ENCODE results near the gene SARDH. TPM values are rescaled to one million over a fixed set of nuclear protein-coding genes. Genes with fewer than 3 reads are reported as not detected.

SARDH gene
- total RNA-seq, 4 donors from 2014 or later = 0.32 to 0.98 (median 0.44) TPM; not detected in 1

DNA sequence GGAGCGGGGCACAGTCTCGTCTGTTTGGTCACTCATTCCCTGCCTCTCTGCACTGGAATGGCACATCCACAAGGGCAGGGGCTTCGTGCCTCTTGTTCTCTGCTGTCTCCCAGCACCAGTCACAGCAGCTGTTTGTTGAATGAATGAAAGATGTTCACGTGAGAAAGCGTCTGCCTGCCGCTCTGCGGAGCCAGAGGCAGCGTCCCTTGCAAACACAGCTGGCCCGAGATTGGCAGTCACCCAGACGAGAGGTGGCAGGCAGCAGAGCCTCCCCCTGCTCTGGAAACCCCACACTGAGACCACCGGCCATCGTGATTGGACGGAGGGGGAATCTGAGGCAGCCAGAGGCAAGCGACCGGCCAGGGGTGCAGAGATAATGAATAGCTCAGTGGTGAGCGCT lies 123.0 kb downstream of the SARDH start:
- H3K4me1 ChIP-seq = no peaks in the 10 kb centered on the region
- H3K36me3 ChIP-seq = no peaks in the 10 kb centered on the region
- H3K4me3 ChIP-seq = no peak overlapping the region
- 61% methylated on average over 6 of the region's 16 CpGs for WGBS
- no peak for DNase-seq (ENCODE audit: low spot score in 2 of 2)
- no peak overlapping the region for H3K27ac ChIP-seq
- no peaks in the 10 kb centered on the region for H3K9me3 ChIP-seq
- no peak for TF ChIP-seq EP300 (IDR thresholded peaks at IDR 0.05)
- no peak for TF ChIP-seq POLR2A (IDR thresholded peaks at IDR 0.05)
- TF ChIP-seq, protein P1, sequence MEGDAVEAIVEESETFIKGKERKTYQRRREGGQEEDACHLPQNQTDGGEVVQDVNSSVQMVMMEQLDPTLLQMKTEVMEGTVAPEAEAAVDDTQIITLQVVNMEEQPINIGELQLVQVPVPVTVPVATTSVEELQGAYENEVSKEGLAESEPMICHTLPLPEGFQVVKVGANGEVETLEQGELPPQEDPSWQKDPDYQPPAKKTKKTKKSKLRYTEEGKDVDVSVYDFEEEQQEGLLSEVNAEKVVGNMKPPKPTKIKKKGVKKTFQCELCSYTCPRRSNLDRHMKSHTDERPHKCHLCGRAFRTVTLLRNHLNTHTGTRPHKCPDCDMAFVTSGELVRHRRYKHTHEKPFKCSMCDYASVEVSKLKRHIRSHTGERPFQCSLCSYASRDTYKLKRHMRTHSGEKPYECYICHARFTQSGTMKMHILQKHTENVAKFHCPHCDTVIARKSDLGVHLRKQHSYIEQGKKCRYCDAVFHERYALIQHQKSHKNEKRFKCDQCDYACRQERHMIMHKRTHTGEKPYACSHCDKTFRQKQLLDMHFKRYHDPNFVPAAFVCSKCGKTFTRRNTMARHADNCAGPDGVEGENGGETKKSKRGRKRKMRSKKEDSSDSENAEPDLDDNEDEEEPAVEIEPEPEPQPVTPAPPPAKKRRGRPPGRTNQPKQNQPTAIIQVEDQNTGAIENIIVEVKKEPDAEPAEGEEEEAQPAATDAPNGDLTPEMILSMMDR (IDR thresholded peaks at IDR 0.05) = no peak
- TF ChIP-seq POLR2AphosphoS5 (IDR thresholded peaks at IDR 0.05) = no peak
- peaks cover 90% of the 10 kb centered on the region for H3K27me3 ChIP-seq

DNA sequence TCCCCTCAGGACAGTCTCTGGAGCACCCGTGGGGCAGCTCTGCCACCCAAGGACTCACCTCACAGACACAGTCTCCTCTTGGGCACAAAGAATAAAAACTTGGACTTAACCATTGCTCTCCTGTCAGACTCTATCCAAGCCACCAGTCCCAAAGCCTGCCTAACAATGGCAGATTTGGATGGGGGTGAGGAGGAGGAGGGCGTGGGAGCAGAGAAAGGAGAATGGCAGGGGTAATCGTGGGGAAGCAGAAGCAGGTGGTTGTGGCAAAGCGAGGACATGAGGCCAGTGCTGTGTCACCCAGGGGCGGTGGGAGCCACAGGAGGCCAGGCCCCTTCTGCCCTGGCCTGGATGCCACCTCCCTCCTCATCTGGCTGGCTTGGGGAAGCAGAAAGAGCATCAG lies 123.5 kb downstream of the SARDH start:
- DNase-seq (ENCODE audit: low spot score in 2 of 2) = no peak
- no peaks in the 10 kb centered on the region for H3K36me3 ChIP-seq
- WGBS = 64% methylated on average over 5 of the region's 5 CpGs
- H3K9me3 ChIP-seq = no peaks in the 10 kb centered on the region
- peaks cover under 1% of the 10 kb centered on the region for H3K4me1 ChIP-seq
- TF ChIP-seq POLR2A (IDR thresholded peaks at IDR 0.05) (no peak), POLR2AphosphoS5 (IDR thresholded peaks at IDR 0.05) (no peak), EP300 (IDR thresholded peaks at IDR 0.05) (no peak)
- TF ChIP-seq, protein P1 (IDR thresholded peaks at IDR 0.05) = no peak
- peaks cover 95% of the 10 kb centered on the region for H3K27me3 ChIP-seq
- no peak overlapping the region for H3K27ac ChIP-seq
- no peak overlapping the region for H3K4me3 ChIP-seq

DNA sequence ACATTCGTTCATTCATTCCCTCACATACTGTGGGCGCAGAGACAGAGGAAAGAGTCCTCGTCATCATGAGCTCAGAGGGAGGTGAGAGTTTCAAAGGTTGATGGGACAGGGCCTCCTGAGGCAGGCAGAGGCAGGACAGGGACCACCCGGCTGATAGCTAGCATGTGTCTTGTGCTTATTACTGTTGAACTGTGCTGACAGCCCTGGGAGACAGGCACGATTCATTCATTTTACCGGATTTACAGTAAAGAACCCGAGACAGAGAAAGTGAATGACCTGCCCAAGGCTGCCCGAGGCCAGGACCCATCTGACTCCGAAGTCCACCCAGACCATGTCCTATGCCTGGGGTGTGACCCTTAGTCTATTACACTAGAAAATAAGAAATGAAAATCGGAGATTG lies 124.1 kb downstream of the SARDH start:
- no peaks in the 10 kb centered on the region for H3K36me3 ChIP-seq
- H3K27ac ChIP-seq = no peak overlapping the region
- DNase-seq (ENCODE audit: low spot score in 2 of 2) = no peak
- H3K9me3 ChIP-seq = no peaks in the 10 kb centered on the region
- peaks cover 96% of the 10 kb centered on the region for H3K27me3 ChIP-seq
- WGBS = 62% methylated on average over 10 of the region's 10 CpGs
- no peak overlapping the region for H3K4me3 ChIP-seq
- TF ChIP-seq EP300 (IDR thresholded peaks at IDR 0.05) = no peak
- no peak for TF ChIP-seq POLR2A (IDR thresholded peaks at IDR 0.05)
- no peak for TF ChIP-seq POLR2AphosphoS5 (IDR thresholded peaks at IDR 0.05)
- TF ChIP-seq, protein P1 (IDR thresholded peaks at IDR 0.05) = no peak
- H3K4me1 ChIP-seq = peaks cover 5% of the 10 kb centered on the region

Other genes with a start within 250 kb of the SARDH start
- gene MYMK, start 213.4 kb downstream of the SARDH start, total RNA-seq = not detected
- gene ADAMTSL2, start 203.6 kb downstream of the SARDH start, total RNA-seq = under 1 TPM; 0.16 to 0.85 (median 0.46) TPM
- gene FAM163B, start 129.0 kb downstream of the SARDH start, total RNA-seq = not detected
- gene DBH, start 102.0 kb downstream of the SARDH start, total RNA-seq = not detected